HepG2 (cell line): Measurements from ENCODE around the gene MIDN. TPM values are rescaled to one million over a fixed set of nuclear protein-coding genes. Genes with fewer than 3 reads are reported as not detected.

Experiments used
- ARID3A ChIP-seq: IDR thresholded peaks from 2 replicates; pipeline ENCODE4 v1.6.1; 2012; ENCODE audit warnings: low read depth, low read length, improper control_type of control experiment
- ARNT ChIP-seq: fragments of 450-650 bp; IDR thresholded peaks from 2 replicates; pipeline ENCODE4 v1.6.1; 2017
- ARNTL ChIP-seq: sonication (generic); formaldehyde crosslinking; IDR thresholded peaks from 2 replicates; pipeline ENCODE4 v1.4.0; 2020; ENCODE audit warnings: mild to moderate bottlenecking, missing genetic modification reagents
- CBX5 ChIP-seq: sonication (generic); formaldehyde crosslinking; IDR thresholded peaks from 2 replicates; pipeline ENCODE4 v1.4.0; 2020; ENCODE audit warnings: missing genetic modification reagents, borderline replicate concordance
- FOXO1 ChIP-seq: sonication (generic); formaldehyde crosslinking; IDR thresholded peaks from 2 replicates; pipeline ENCODE4 v1.4.0; 2020; ENCODE audit warnings: missing genetic modification reagents
- HIC2 ChIP-seq: sonication (generic); formaldehyde crosslinking; IDR thresholded peaks from 2 replicates; pipeline ENCODE4 v1.9.0; 2022; ENCODE audit warnings: low read depth, missing genetic modification reagents
- HNF1B ChIP-seq: sonication (generic); formaldehyde crosslinking; IDR thresholded peaks from 2 replicates; pipeline ENCODE4 v1.5.1; 2020; ENCODE audit warnings: mild to moderate bottlenecking, moderate library complexity, missing genetic modification reagents
- KLF12 ChIP-seq: sonication (generic); formaldehyde crosslinking; IDR thresholded peaks from 2 replicates; pipeline ENCODE4 v1.4.0; 2020; ENCODE audit warnings: missing genetic modification reagents, borderline replicate concordance
- MED1 ChIP-seq: sonication (generic); formaldehyde crosslinking; IDR thresholded peaks from 2 replicates; pipeline ENCODE4 v1.4.0; 2020; ENCODE audit warnings: missing genetic modification reagents
- MTF1 ChIP-seq: sonication (generic); formaldehyde crosslinking; IDR thresholded peaks from 2 replicates; pipeline ENCODE4 v1.5.0; 2020; ENCODE audit warnings: missing genetic modification reagents
- PAX8 ChIP-seq: sonication (generic); formaldehyde crosslinking; IDR thresholded peaks from 2 replicates; pipeline ENCODE4 v1.8.0; 2022; ENCODE audit warnings: mild to moderate bottlenecking, missing genetic modification reagents, borderline replicate concordance
- PAXIP1 ChIP-seq: sonication (generic); formaldehyde crosslinking; conservative IDR thresholded peaks from 2 replicates; pipeline ENCODE4 v1.4.0; 2020; ENCODE audit warnings: mild to moderate bottlenecking, missing genetic modification reagents, moderate library complexity
- STAT5B ChIP-seq: sonication (generic); formaldehyde crosslinking; IDR thresholded peaks from 2 replicates; pipeline ENCODE4 v1.4.0; 2020; ENCODE audit warnings: missing genetic modification reagents
- TBP ChIP-seq: sonication (generic); formaldehyde crosslinking; IDR thresholded peaks from 2 replicates; pipeline ENCODE4 v1.5.0; 2020; ENCODE audit warnings: missing genetic modification reagents
- ZBTB34 ChIP-seq: sonication (generic); formaldehyde crosslinking; IDR thresholded peaks from 2 replicates; pipeline ENCODE4 v1.8.0; 2022; ENCODE audit warnings: mild to moderate bottlenecking, missing genetic modification reagents
- ZNF224 ChIP-seq: sonication (generic); formaldehyde crosslinking; IDR thresholded peaks from 2 replicates; pipeline ENCODE4 v1.5.0; 2020; ENCODE audit warnings: mild to moderate bottlenecking, missing genetic modification reagents
- ZNF282 ChIP-seq: fragments of 450-650 bp; IDR thresholded peaks from 2 replicates; pipeline ENCODE4 v1.6.1; 2018; ENCODE audit not compliant: partially characterized antibody
- ZNF567 ChIP-seq: sonication (generic); formaldehyde crosslinking; IDR thresholded peaks from 2 replicates; pipeline ENCODE4 v1.8.1; 2023; ENCODE audit warnings: mild to moderate bottlenecking, missing genetic modification reagents, borderline replicate concordance
- ZNF740 ChIP-seq: sonication (generic); formaldehyde crosslinking; IDR thresholded peaks from 2 replicates; pipeline ENCODE4 v1.4.0; 2020; ENCODE audit warnings: missing genetic modification reagents
- polyA plus RNA-seq, 8 experiments: library from polyadenylated mRNA; depleted of rRNA in 3 of 8; stranded (reverse) in 7 of 8; unstranded in 1 of 8; fragments of >200 nt; fragmentation: Illumina TruSeq in 4 of 8; extraction: Trizol in 4 of 8; gene quantifications; 2 replicates each; pipeline versions ENCODE4 v1.2.1 to v1.2.3, GENCODE V29; 2011 to 2016; ENCODE audit warnings: low read depth in 4 of 8, missing spikeins in 1 of 8, mixed read lengths in 1 of 8; ENCODE audit not compliant: insufficient read depth in 1 of 8
- total RNA-seq, 5 experiments: library from RNA; depleted of rRNA; stranded (reverse); fragments of >200 nt; fragmentation: Illumina TruSeq; extraction: Trizol; gene quantifications; 2 replicates each; pipeline ENCODE4 v1.2.3, GENCODE V29; 2016; ENCODE audit warnings: low read depth in 1 of 5

Gene MIDN
- total and polyA plus RNA-seq, 2 of the 13 experiments (the other 11 are each of a cell fraction or from before 2014, with no cell fraction given) = 8.4 to 18.0 TPM

- no peak; the same call in none of the 2 replicates for TF ChIP-seq HNF1B (CRISPR knock-in tag)
- no peak for TF ChIP-seq ZNF567 (CRISPR knock-in tag)
- TF ChIP-seq ARNTL (CRISPR knock-in tag) = peak; percentile 40; the same call in 1 of the 2 replicates
- TF ChIP-seq FOXO1 (CRISPR knock-in tag) = 0 out of 2 replicates have a peak, but pooled peaks have one; percentile 5
- no peak for TF ChIP-seq ARID3A
- TF ChIP-seq MED1 (CRISPR knock-in tag) = peak; percentile 56; the same call in 1 of the 2 replicates
- TF ChIP-seq CBX5 (CRISPR knock-in tag) = 0 out of 2 replicates have a peak, but pooled peaks have one; percentile 2
- peak; percentile 41; the same call in 1 of the 2 replicates for TF ChIP-seq ZNF740
- TF ChIP-seq ZNF224 = no peak
- TF ChIP-seq HIC2 (CRISPR knock-in tag) = peak; percentile 82
- TF ChIP-seq ARNT = no peak
- no peak for TF ChIP-seq TBP
- 0 out of 2 replicates have a peak, but pooled peaks have one; percentile 66 for TF ChIP-seq KLF12
- TF ChIP-seq ZBTB34 (CRISPR knock-in tag) = 0 out of 2 replicates have a peak, but pooled peaks have one; percentile 37
- peak; percentile 44 for TF ChIP-seq PAXIP1 (CRISPR knock-in tag)
- TF ChIP-seq PAX8 = no peak
- no peak for TF ChIP-seq STAT5B (CRISPR knock-in tag)
- no peak for TF ChIP-seq MTF1 (CRISPR knock-in tag)
- TF ChIP-seq ZNF282 = no peak
These were observed 36.1 kb downstream of the MIDN start (continued) for GRCh38 chr19:1284293-1284978.
